Activated T-cell treated with anti-CD3 and anti-CD28 coated beads, Interleukin-2, amount 50 U/mL, for 48 hours (primary cell): Measurements from ENCODE around the gene PTPRU.

ENCODE experiments used
- DNase-seq, 2 experiments: peaks; one replicate each; pipeline ENCODE4 v3.0.0-alpha.2; 2020

Gene PTPRU

DNA sequence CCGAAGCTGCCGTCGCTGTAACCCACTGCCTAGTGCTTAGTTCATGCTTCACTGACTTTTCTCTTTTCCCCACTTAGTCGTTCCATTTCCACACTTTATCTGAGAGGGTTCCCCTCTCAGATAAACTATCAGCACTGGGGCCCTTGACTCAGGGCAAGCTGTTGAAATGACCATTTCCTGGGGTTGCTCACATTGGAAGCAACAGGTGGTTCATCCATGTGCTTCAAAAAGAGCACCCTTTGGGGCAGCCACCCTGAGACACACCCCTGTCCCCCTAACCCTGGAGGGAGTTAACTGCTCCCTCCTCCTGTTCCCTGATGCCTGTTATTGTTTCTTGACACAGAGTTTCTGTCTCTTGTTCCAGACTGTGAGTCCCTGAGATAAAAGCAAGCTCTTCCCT is 107.2 kb downstream of the PTPRU start:
- DNase-seq: no peak

DNA sequence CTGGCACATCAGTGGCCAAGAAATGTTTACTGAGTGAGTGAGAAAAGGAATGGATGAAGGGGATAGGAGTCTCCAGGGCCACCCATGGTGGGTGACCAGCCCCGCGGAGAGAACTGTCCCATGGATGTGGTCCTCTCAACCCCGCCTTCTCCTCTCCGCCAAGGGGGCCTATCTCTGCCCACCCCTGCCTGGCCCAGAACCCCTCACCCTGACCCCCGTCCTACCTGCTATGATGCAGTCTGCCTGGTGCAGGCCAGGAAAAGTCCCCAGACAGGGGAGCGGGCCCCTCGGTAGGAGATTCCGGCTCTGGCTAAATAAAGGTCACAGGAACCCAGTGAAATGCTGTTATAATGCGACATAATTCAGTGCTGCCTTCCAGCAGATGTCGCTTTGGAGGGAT is 107.6 kb downstream of the PTPRU start:
- no peak for DNase-seq

DNA sequence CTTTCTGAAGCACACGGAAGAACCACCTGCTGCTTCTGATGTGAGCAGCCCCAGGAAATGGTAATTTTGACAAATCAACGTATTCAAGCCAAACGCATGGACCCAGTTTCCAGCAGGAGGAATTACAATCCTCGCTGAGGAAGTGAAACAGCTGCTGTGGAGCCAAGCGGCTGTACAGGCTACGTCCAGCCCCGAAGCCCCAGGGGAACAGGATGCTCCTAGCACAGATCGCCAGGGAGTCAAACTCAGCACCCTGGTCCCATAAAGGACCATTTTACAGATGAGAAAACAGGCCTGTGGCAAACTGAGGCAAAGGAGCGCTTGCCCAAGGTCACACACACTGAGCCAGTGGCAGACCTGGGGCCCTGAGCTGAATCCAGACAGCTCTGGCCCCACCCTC is 108.0 kb downstream of the PTPRU start:
- no peak for DNase-seq

DNA sequence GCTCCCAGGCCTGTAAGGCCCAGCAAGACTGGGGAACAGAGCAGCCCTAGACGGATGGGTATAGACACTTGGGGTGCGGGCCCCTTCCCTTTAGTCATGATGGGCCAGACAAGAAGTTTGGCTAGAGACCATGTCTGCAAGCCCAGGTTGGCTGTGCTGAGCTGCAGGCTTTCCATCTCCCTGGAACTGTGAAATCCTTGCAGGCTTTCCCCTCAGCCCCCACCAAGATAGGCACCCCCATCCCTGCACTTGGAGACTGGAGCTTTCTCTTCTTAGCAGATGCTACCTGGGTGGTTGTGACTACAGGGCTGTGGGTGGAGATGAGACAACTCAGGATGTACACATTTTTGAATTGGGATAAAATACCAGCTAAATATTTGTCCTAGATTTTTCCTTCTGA is 110.3 kb downstream of the PTPRU start:
- no peak for DNase-seq

DNA sequence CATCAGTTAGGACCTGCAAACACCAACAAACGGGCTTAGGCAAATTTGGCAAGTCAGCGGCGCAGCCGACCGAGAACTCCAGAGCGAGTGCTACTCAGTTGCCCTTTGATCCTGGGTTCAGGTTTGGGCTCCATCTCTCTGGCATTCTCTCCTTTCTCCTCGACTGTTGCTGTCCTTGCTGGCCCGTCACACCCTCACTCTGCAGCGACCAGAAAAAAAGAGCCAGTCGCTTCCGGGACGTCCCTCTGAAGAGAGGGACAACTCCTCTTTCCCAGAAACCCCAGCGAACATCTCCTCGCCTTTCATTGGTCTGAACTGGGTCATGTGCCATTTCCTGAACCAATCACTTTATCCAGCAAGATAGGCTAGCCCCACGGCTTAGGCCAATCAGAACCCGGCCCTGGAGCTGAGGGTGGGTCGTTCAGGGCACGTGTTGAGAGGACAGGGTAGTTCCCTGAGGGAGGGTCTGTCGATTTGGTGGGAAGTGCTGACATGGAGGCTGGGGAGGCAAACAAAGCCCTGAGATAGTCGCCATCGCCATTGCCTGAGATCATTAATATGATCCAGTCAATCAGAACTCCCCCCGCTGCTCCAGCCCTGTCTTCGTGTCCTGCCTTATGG is 113.7 kb downstream of the PTPRU start:
- DNase-seq: no peak

DNA sequence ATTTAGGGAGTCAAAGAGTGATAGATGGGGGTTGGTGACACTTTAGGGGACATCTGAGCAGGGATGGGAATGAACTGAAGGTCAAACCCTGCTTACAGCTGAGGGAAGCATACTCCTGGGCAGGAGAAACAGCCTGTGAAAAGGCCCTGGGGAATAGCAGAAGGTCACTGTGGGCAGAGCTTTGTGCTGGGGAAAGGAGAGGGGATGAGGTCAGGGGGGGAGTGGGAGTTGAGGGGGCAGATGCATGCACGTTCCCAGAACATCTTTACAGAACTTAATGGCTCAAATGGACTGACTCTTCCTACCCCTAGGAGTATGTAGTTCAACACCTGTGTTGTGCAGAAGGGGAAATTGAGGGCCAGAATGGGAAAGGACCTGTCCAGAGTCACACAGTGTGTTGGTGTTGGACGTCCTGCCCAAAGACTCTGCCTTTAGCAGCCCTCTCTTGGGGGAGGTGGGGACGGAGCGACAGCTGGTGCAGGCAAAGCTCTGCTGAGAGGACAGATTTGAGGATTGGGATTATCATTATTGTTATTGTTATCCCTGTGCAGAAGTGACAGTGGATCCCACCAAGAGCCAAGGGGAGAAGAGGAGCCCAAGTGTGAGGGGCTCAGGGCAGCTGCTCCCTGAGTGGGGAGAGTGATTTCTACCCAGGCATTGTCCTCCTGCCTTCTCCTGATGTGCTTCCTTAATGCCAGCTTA is 116.5 kb downstream of the PTPRU start:
- no peak for DNase-seq

DNA sequence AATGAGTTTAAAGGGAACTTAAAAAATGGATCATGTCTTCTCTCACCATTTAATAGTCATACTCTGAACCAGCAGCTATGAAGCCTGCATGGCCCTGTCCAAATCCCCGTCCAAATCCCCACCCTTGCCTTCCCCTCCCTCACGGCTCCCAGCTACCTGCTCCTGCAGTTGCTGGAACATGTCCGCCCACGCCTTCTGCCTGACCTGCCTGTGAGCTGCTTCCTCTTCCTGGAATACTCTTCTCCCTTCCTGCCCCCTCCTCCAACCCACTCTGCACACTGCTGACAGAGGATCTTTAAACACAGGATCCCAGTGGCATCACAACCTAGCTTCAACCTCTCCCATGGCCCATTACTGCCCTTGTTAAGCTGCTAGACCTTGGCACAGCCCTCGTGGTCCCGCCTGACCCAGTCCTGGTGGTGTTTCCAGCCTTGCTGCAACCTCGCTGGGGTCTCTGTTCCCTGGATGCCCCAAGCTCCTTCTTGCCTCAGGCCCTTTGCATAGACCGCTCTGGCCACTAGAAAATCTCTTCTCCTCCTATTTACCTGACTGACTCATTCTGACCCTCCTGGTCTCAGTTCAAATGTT is 118.3 kb downstream of the PTPRU start:
- no peak for DNase-seq

DNA sequence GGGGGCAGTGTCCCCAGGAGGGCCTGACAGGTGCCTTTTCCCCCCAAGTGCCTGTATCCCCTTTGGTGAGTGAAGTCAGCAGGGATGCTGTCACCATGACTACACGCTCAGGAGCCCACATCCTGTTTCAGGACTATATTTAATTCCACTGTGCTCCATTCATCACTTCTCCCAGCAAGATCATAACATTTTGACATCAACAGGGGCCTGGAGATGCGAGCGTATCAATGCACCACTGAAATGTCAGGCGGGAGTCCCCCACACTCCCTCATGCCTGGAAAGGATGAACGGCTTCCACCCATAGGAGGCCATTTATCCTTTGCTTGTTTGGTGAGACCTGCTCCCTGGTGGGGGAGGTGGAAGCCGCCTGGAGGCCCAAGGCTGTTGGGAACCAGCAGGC is 119.1 kb downstream of the PTPRU start:
- DNase-seq: no peak

DNA sequence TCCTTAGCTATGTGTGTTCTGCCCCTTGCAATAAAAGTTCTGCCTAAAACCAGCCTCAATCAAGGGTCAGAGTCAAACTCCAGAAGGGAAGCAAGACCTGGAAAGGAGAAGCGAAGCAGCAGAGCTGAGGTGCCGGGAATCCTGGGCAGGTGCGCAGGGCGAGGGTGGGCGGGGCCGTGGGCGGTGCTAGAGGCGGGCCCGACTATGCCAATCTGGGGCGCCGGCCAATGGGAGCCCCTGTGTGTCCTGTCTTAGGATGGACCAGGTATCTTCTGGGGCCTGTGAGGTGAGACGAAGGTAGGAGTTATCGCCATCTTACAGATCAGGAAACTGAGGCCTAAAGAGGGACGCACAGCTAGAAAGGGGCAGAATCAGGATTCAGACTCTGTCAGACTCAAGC is 120.3 kb downstream of the PTPRU start:
- no peak for DNase-seq

DNA sequence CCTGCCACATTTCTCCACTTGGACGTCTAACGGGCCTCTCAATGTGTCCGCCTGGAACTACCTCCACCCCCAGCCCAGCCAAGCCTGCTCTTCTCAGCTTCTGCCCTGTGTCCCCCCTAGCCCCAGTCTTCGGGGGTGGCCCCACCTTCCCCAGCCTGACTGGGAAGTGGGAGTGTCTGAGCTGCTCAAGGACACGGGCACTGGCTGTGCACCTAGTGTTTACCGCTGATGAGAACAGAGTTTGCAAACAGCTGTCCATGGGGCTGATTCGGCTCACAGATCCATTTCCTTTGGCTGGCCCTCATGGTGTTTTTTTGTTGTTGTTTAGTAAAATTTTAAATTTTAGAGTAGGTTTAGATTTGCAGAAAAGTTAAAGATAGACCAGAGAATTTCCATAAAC is 121.1 kb downstream of the PTPRU start:
- DNase-seq: no peak

DNA sequence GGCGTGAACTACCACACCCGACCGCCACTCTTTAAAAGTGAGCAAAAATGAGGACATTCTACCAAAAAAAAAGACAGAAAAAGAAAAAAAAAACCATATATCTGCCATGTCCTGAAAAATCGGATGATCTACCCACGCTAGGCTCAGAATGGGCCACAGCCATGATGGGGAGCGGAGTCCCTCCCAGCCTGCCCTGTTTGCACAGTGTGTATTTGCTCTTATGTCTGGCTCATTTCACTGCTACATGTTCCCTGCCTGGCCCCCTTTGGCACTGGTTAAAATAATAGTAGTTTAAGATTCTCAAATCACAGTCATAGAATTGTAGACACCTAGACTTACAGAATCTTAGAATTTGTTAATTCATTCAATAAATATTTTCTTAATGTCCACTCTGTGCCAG is 121.9 kb downstream of the PTPRU start:
- no peak for DNase-seq

DNA sequence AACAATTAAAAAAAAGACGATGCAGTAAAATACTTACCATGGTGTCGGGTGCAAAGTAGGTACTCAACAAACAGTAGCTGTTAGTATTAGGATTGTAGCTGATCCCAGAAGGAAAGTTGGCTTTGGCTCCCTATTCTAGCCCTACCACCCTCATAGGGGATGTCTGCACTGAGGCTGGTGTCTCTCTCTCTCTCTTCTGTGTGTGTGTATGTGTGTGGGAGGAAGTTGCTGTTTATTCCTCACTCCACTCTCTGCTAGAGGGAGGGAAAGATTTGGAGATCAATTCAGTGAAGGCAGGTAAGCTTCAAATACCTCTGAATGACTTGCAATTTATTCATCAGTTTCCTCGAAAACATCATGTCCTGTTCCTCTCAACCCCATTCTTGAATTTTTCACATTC is 124.4 kb downstream of the PTPRU start:
- no peak for DNase-seq

DNA sequence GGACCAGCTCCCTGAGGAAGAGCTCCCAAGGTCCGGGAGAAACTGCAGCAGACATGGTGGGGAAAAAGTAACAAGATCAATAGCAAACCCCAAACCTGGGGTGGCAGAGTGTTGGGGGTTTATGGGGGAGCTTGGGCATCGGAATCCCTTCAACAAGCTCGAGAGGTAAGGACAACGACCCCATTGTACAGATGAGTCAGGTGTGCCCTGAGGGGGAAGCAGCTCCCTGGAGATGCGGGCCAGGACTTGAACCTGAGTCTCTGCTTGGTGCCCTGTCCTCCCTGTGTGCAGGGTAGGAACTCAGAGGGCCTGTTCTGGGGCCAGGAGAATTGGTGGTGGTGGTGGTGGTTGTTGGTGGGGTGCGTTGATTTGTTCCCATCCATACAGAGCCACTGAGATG is 125.4 kb downstream of the PTPRU start:
- no peak for DNase-seq

DNA sequence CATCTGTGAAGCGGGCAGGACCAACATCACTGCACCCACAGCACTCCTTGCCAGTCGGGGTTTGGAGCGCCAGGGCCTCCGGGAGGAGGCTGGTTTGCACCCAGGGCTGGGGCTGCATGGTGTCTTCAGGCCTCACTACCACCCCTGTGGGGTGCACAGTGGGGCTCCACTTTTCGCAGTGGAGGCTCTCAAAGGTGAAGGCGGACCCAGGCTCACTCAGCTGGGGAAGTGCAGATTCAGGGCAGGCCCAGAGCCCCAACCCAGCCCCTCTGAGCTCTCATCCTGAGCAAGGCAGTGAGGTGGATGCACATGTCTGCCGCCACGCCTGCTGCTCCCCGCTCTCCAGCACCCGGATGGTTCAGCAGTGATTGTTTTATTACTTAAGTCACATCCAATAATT is 125.8 kb downstream of the PTPRU start:
- no peak for DNase-seq

DNA sequence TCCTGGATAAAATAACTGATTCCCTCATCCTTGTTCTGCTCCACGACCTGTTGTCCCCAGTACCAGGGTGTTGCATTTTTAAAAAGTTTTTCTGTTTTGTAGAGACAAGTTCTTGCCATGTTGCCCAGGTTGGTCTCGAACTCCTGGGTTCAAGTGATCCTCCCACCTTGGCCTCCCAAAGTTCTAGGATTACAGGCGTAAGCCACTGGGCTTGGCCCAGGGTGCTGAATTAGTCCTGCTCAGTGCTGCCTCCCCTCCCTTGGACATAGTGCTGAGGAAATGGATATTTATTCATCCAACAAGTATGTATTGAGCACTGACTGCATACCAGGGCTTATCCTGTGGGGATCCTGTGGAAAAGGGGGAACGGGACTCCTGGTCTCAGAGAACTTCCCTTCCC is 126.4 kb downstream of the PTPRU start:
- DNase-seq: no peak

DNA sequence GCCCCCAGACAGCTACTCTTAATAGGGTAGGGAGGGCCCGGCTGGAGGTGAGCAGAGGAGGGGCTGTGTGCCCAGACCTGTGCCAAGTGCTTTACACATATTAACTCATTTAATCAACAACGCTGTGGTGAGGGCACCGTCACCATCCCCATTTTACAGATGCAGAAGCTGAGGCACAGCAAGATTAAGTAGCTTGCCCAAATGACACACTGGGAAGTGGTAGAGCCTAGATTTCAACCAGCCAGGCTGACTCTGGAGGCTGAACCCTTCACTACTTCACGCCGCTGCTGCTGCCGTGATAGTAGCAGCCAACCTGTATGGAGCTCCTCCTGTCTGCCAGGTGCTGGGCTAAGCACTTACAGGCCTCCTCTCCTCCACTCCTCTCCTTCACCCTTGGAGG is 127.2 kb downstream of the PTPRU start:
- no peak for DNase-seq

DNA sequence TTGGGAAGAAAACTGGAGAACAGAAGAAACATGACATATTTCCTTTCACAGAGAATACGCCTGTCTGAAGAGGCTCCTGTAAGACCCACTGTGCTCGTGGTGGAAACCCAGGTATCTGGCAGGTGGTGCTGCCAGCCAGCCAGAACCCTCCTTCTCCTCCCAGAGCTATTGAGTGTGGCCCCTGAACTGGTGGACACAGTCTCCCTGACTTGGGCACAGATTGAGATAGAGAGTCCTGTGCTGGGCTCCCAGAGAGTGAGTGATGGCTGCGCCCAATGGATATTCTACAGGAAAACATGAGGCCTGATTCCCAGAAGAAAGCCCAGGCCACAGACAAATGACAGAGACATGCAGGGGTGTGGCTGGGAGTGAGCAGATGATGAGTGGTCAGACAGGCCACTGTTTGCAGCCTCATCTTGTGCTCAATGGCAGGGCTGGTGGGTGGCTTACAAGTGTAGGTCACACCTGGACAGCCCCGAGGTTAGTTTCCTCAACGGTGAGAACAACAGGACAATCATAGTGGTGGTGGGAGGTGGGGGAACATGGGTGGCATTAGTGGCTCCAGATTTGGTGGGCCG is 127.9 kb downstream of the PTPRU start:
- no peak for DNase-seq

DNA sequence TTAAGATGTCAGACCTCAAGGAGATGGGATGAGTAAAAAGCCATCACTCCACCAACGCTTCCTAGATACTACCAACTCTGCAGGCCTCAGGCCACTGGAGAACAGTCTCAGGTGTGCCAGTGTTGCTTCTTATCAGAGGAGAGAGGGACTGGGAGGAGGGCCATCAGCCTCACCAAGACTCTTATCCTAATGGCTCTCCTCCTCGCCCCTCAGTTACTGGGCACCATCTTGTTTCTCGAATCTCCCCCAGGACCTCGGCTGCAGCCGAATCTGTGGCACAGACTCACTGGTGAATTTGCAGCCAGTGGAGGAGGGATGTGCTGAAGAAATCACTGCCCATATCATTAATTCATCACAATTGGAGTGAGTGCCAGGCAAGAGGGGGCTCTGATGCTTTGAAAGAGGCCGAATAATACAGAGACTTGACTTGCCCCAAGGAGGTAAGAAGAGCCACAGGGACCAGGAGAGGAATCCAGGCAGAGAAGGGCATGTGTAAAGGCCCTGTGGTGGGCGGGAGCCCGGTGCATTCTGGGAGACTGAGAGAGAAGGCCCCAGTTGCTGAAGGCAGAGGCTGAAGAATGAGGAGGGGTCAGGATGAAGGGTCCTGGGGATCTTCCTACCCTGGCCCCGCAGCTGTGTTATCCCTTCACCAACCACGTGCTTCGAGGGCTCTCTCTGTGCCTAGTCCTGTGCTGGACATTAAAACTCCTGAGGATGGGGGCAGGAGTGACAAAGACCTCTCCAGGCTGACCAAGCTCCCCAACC is 129.8 kb downstream of the PTPRU start:
- no peak for DNase-seq

DNA sequence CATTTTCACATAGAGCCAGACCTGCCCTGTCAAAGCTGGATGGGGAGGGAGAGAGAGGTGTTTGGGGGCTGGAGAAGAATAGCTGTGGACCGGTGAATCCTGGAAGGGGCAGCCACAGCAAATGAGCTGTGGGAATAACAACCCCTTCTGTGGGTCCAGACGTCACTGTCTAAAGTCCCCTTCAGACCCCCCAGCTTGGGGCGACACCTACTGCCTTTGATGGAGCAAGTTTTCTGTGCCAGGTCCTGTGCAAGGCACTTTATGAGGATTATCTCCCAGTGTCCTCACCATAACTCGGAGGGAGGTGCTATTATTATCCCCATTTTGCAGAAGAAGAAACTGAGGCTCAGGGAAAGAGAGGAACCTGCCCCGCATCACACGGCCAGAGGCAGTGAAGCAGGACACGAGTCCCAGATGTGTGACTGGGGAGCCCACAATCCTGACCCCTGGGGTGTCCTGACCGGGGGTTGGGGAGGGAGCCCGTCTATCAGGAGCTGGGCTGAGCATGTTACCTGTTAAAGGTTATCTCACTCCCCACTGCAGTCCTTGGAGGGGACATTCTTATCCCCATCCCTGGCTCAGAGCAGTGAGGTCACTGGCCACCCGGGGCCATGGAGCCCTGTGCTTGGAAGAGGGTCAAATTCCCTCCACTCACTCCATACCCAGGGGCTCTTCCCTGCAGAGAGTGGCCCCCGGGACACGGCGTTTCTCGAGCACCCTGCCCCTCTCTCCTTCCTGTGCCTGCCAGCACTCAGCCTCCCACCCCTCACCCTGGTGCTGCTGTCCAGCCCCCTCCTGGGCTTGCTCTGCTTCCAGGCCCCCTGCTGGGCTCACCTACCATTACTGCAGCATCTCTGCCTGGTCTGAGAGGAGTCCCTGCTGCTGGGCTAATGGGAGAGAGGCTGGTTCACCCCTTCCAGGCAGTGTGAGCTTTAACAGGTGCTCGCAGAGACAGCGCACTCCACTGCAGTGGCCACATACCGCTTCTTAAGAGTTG is 132.9 kb downstream of the PTPRU start:
- no peak for DNase-seq

DNA sequence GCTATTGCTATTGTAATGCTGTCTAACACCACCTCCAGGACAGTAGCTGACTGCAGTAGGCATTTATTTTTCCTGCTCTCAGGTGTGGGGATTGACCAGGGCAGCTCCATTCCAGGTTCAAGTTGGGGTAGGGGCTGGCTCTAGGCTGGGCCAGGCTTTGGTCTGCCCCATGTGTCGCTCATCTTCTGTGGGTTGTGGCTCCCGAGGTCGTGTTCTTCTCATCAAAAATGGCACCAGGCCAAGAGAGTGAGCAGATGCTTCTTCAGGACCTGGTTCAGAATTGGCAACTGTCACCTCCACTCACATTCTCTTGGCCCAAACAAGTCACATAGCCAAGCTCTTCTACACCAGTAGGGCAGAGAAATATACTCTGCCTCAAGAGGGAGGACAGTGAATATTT is 133.7 kb downstream of the PTPRU start:
- DNase-seq: no peak

DNA sequence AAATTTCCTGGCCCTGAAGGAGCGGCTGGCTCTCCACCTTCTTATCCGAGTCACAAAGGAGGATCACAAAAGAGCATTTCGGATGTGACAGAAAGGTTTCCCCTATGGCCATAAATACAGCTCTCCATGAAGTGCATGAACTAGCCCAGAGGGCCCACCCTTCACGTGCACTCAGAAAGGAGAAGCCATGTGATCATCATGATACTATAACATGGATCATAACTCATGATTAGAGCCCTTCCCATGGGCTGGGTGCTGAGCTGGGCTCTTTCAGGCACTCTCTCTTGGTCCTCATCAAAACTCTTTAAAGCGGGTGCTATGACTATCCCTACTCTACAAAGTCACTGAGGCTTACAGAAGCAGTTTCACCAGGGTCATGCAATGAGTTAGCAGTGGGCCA is 135.0 kb downstream of the PTPRU start:
- DNase-seq: no peak

DNA sequence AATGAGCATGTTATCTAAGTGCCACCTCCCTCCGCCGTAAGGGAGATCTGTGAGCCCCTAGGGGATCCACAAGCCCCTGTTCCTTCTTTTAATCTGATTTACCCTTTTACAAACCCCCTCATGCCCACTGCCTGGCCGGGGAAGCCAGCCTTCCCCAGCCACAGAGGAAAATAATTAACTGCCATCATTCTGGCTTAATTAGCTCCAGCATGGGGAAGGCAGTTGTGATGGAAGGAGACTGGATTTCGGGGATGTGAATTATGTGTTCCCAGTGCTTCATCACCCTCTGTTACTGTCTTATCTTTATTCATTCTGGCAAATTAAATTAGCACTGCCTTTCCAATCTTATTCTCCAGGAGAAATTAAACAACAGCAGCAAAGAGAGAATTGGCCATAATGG is 135.8 kb downstream of the PTPRU start:
- no peak for DNase-seq
